SJCRH30 (cell line): ENCODE data around the gene BEND4. TPM values are rescaled to one million over a fixed set of nuclear protein-coding genes. Genes with fewer than 3 reads are reported as not detected.
A peak's percentile ranks its signal among the peaks of the same experiment; 100 is the strongest.
"Not testable (repeated sequence)": the region's sequence is repeated elsewhere in the genome, so short reads cannot be mapped to it uniquely, and the experiment has no call there.

Experiments
- DNase-seq, 2 experiments: peaks; one replicate each; pipeline ENCODE4 v3.0.0-alpha.2; 2015 to 2020
- H3K27ac ChIP-seq: fragments of 250-450 bp; sonication (Bioruptor Pico); 2 replicates; pipeline ENCODE4 v1.5.1; 2020; ENCODE audit warnings: mild to moderate bottlenecking, moderate library complexity
- H3K27me3 ChIP-seq: fragments of 250-450 bp; sonication (Bioruptor Pico); 2 replicates; pipeline ENCODE4 v1.5.1; 2020; ENCODE audit warnings: mild to moderate bottlenecking, moderate library complexity
- H3K36me3 ChIP-seq: fragments of 250-450 bp; sonication (Bioruptor Pico); 2 replicates; pipeline ENCODE4 v1.5.1; 2020; ENCODE audit warnings: mild to moderate bottlenecking, moderate library complexity
- H3K4me1 ChIP-seq: fragments of 250-450 bp; sonication (Bioruptor Pico); 2 replicates; pipeline ENCODE4 v1.5.1; 2020; ENCODE audit warnings: mild to moderate bottlenecking, moderate library complexity
- H3K4me3 ChIP-seq: fragments of 250-450 bp; sonication (Bioruptor Pico); 2 replicates; pipeline ENCODE4 v1.5.1; 2020; ENCODE audit warnings: mild to moderate bottlenecking, moderate library complexity
- H3K9me3 ChIP-seq: fragments of 250-450 bp; sonication (Bioruptor Pico); replicated peaks from 2 replicates; pipeline ENCODE4 v1.5.1; 2020; ENCODE audit warnings: mild to moderate bottlenecking, moderate library complexity
- total RNA-seq: library from RNA; depleted of rRNA; stranded (reverse); fragments of >200 nt; shearing (Covaris generic); gene quantifications from 2 replicates; pipeline ENCODE4 v1.2.3, GENCODE V29; 2014; rRNA removed

Gene BEND4
- 0.13 and 0.18 TPM in 2 replicates for total RNA-seq

DNA sequence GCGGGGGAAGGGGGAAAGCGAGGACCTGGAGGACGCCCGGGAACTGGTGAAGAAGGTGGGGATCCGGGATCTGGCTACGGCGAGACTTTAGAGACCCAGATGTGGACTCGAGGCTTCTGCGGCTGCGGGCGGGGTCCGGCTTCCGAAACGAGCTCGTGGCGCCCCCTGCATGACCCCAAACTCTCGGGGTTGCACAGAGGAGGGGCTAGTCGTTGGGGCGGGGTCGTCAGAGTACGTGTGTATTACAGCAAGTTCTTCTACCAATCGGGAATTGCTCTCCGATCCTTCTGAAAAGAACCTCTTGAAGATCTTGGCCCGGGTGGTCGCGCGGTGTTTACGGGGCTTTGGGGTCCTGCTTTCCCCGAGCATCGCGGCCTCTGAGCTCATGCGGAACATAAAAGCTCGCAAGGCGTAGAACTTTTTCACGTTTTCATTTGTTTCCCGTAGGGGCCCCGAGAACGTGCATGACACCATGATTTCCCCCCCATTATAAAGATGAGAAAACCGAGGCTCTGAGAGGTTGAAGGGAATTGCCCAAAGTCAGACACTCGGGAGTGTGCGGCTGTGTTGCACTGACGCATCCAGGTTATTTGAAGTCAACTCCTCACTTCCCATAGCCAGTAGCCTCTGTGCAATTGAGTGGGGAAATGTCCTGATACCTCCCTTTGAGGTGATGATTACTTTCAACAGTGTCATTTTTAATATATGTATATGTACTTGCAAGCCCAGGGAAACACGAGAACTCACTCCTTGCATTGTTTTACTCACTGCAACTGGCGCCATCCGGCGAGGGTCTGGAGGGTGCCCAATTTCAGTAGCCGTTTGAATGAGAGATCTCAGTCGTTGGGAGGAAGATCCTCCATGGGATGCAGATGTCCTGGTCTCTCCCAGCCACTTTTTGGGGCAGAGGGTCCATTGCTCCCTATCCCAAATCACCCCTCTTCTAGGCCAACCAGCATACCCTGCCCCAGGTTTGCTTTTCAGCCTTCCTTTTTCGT is at the start of gene BEND4:
TSS of gene BEND4 (minus strand) at position 149 of the 998 bp plus-strand sequence. CDS start 512 bp downstream, outside the sequence.
- peak within 1 kb of the TSS; percentile 46 for H3K4me3 ChIP-seq
- H3K27me3 ChIP-seq, result no peaks in the 10 kb centered on the region; the same call in 1 of the 2 replicates
- H3K36me3 ChIP-seq, result no peaks in the 10 kb centered on the region
- no peaks in the 10 kb centered on the region for H3K4me1 ChIP-seq
- H3K27ac ChIP-seq, result no peak within 1 kb of the TSS
- DNase-seq, result peak in 1 of 2 experiments; percentile 20
- no peaks in the 10 kb centered on the region for H3K9me3 ChIP-seq

- Histone ChIP-seq H3K4me3 (no peak overlapping the region), H3K9me3 (no peaks in the 10 kb centered on the region), H3K27ac (no peak overlapping the region), H3K4me1 (no peaks in the 10 kb centered on the region), H3K27me3 (no peaks in the 10 kb centered on the region; the same call in 1 of the 2 replicates), H3K36me3 (no peaks in the 10 kb centered on the region)
- no peak for DNase-seq
Observed at GRCh38 chr4:42197341-42197740, 44.9 kb upstream of the BEND4 start.

- H3K4me1 ChIP-seq, result peaks cover 1% of the 10 kb centered on the region; the same call in 1 of the 2 replicates
- no peaks in the 10 kb centered on the region for H3K36me3 ChIP-seq
- no peak overlapping the region for H3K27ac ChIP-seq
- DNase-seq, result no peak
- H3K27me3 ChIP-seq, result no peaks in the 10 kb centered on the region; the same call in 1 of the 2 replicates
- no peaks in the 10 kb centered on the region for H3K9me3 ChIP-seq
- no peak overlapping the region for H3K4me3 ChIP-seq
Observed at GRCh38 chr4:42172921-42173320, 20.5 kb upstream of the BEND4 start.

- Histone ChIP-seq H3K36me3 (no peaks in the 10 kb centered on the region), H3K9me3 (no peaks in the 10 kb centered on the region), H3K27me3 (no peaks in the 10 kb centered on the region; the same call in 1 of the 2 replicates), H3K4me3 (no peak overlapping the region), H3K27ac (no peak overlapping the region), H3K4me1 (peaks cover 4% of the 10 kb centered on the region; the same call in 1 of the 2 replicates)
- no peak for DNase-seq
Observed at GRCh38 chr4:42172128-42172790, 19.8 kb upstream of the BEND4 start.

DNA sequence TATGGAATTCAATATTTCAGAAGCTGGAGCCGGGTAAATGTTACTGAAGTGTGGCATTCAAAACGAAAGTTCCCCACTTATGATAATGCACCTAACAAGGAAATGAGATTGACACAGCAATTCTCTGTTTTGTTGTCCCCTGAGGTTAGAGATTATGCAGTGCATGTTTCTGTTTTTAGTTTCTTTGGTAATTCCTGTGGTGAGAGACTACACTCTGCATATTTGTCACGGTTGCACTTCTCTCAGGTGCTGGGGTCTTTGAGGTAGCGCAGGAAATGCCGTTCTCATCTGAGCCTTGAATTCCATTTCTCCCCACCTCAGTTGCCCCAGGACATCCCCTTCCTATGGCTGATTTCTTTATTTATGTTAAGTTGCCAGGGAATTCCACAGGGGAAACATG is 15.3 kb upstream of the BEND4 start:
- no peaks in the 10 kb centered on the region for H3K9me3 ChIP-seq
- H3K4me3 ChIP-seq, result no peak overlapping the region
- DNase-seq, result peak in 1 of 2 experiments; percentile 49
- H3K27me3 ChIP-seq, result no peaks in the 10 kb centered on the region
- no peaks in the 10 kb centered on the region for H3K36me3 ChIP-seq
- H3K27ac ChIP-seq, result no peak overlapping the region
- peaks cover 4% of the 10 kb centered on the region; the same call in 1 of the 2 replicates for H3K4me1 ChIP-seq

GRCh38 chr4:42166186-42166585 is 13.7 kb upstream of the BEND4 start:
- not testable (repeated sequence) for H3K4me1 ChIP-seq, H3K9me3 ChIP-seq, DNase-seq, H3K4me3 ChIP-seq, H3K27ac ChIP-seq, H3K36me3 ChIP-seq, H3K27me3 ChIP-seq

GRCh38 chr4:42159271-42160001 is 7.0 kb upstream of the BEND4 start:
- no peak overlapping the region for H3K27ac ChIP-seq
- no peak for DNase-seq
- H3K9me3 ChIP-seq, result no peaks in the 10 kb centered on the region
- no peak overlapping the region for H3K4me3 ChIP-seq
- H3K27me3 ChIP-seq, result no peaks in the 10 kb centered on the region; the same call in 1 of the 2 replicates
- H3K4me1 ChIP-seq, result no peaks in the 10 kb centered on the region
- no peaks in the 10 kb centered on the region for H3K36me3 ChIP-seq

DNA sequence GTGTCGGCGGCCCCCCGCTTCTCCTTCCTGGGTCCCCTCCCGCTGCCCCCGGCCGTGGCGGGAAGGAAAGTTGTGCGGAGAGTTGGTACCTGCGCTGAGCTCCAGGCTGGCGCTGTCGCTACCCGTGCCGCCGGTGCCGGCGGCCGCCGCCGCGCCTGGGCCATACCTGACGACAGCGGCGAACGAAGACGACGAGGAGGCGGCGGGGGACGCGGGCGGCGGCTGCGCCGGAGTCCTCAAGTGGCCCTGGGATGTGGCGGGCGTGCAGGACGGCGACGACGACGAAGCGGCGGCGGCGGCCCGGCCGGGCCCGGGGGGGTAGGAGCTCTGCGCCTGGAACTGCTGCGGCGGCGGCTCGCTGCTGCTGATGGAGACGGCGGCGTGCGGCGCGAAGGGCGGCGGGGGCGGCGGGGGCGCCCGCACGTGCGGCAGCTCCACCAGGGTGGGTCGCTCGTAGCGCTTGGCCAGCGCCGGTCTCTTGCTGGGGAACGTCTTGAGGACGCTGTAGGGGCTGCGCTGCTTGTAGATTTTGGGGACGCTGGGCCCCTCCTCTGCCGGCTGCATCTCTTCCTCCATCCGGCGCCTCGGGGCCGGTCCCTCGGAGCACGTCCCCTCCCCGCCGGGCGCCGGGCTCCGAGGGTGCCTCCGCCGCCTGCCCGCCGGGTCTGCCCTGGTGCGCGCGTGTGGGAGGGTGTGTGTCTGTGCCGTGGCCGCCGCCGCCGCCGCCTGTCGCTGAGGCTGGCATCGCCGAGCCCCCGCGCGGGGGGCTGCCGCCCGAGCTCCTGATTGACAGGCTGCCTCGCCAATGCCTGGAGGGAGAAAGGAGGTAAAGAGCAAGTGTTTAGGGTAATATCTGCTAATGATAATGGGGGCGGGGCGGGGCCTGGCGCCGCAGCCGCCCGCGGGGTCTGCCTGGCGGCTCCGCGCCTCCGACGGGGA is 618 bp downstream of the BEND4 start:
- Histone ChIP-seq H3K9me3 (no peaks in the 10 kb centered on the region), H3K4me3 (peak overlapping the region; percentile 46), H3K27me3 (no peaks in the 10 kb centered on the region; the same call in 1 of the 2 replicates), H3K27ac (no peak overlapping the region), H3K36me3 (no peaks in the 10 kb centered on the region), H3K4me1 (no peaks in the 10 kb centered on the region)
- DNase-seq, result peak in 1 of 2 experiments; percentile 25

- H3K4me1 ChIP-seq, result no peaks in the 10 kb centered on the region
- no peak for DNase-seq
- H3K9me3 ChIP-seq, result no peaks in the 10 kb centered on the region
- H3K27ac ChIP-seq, result no peak overlapping the region
- no peaks in the 10 kb centered on the region; the same call in 1 of the 2 replicates for H3K27me3 ChIP-seq
- H3K4me3 ChIP-seq, result no peak overlapping the region
- H3K36me3 ChIP-seq, result no peaks in the 10 kb centered on the region
Observed at GRCh38 chr4:42150653-42151567, 1.5 kb downstream of the BEND4 start.

DNA sequence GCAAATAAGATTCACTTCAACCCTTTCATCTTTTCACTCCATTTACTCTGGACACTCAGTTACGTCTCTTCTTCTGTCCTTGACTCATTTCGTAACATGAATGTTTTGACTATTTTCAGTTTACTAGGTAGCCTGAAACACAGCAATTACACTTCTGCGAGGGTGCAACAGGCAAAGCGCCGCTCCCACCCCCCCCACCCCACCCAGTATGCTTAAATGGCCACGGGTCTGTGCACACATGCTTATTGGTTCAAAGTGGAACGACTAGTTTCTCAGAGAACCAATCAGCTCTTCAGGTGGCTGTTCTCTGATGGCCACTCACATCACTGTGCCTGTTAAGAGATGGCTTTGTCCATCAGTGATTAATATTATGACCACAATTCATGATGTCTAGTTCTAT is 3.5 kb downstream of the BEND4 start:
- Histone ChIP-seq H3K9me3 (no peaks in the 10 kb centered on the region), H3K27ac (no peak overlapping the region), H3K36me3 (no peaks in the 10 kb centered on the region), H3K4me1 (no peaks in the 10 kb centered on the region), H3K27me3 (no peaks in the 10 kb centered on the region; the same call in 1 of the 2 replicates), H3K4me3 (no peak overlapping the region)
- DNase-seq, result no peak

GRCh38 chr4:42148425-42148824 is 4.0 kb downstream of the BEND4 start:
- Histone ChIP-seq H3K9me3 (no peaks in the 10 kb centered on the region), H3K4me1 (no peaks in the 10 kb centered on the region), H3K27ac (no peak overlapping the region), H3K4me3 (no peak overlapping the region), H3K27me3 (no peaks in the 10 kb centered on the region), H3K36me3 (no peaks in the 10 kb centered on the region)
- DNase-seq, result no peak

GRCh38 chr4:42144028-42144427 is 8.4 kb downstream of the BEND4 start:
- no peaks in the 10 kb centered on the region for H3K36me3 ChIP-seq
- DNase-seq, result no peak
- no peak overlapping the region for H3K4me3 ChIP-seq
- no peaks in the 10 kb centered on the region for H3K9me3 ChIP-seq
- no peaks in the 10 kb centered on the region for H3K27me3 ChIP-seq
- H3K4me1 ChIP-seq, result no peaks in the 10 kb centered on the region
- no peak overlapping the region for H3K27ac ChIP-seq

DNA sequence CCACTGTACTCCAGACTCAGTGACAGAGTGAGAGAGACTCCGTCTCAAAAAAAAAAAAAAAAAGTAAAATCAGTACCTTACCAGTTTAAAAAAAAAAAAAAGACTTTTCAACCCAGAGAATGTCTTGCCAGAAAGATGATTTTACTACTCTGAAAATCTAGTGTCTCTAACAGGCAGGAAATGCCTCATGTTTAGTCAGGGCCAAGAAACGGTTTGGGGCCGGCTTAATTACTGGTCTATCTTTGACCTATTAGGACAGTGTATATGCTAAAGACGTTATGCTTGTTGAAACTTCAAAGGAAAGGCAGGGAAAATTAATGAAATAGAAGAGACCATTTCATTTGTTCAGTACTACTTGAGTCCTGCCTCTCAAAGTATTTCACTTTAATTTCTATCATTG is 9.9 kb downstream of the BEND4 start:
- no peaks in the 10 kb centered on the region; the same call in 1 of the 2 replicates for H3K27me3 ChIP-seq

More for the DNA sequence above, 9.9 kb downstream of the BEND4 start:
- Histone ChIP-seq H3K4me3 (no peak overlapping the region), H3K9me3 (no peaks in the 10 kb centered on the region), H3K4me1 (no peaks in the 10 kb centered on the region), H3K27ac (no peak overlapping the region), H3K36me3 (no peaks in the 10 kb centered on the region)
- no peak for DNase-seq
